GM19351 (cell line): ENCODE data around the gene RBM3.
A peak's percentile ranks its signal among the peaks of the same experiment; 100 is the strongest.

Source experiments
- ATAC-seq: cut with Tn5 transposase; IDR thresholded peaks from one replicate; pipeline ENCODE4 v1.9.1; 2021; ENCODE audit warnings: mild to moderate bottlenecking, moderate library complexity; ENCODE audit not compliant: unreplicated experiment

The RBM3 gene

DNA sequence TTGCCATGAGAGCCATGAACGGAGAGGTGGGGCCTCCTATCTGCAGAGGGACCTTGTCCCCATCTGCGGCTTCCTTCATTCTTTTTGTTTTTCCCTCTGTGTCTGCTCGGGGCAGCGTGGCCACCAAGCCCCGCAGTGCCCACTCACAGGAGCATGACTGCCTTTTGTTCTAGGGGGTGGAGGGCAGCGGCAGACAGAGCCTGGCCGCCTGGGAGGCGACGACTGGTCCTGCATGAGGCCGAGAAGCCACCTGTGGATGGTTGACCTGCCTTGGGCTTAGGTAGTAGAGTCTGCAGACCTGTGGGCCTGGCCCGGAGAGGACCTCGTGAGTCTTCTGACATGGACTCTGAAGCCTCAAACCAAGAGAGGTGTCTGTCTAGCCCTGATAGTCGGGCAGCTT lies 1.4 kb downstream of the RBM3 start:
- no peak for ATAC-seq

DNA sequence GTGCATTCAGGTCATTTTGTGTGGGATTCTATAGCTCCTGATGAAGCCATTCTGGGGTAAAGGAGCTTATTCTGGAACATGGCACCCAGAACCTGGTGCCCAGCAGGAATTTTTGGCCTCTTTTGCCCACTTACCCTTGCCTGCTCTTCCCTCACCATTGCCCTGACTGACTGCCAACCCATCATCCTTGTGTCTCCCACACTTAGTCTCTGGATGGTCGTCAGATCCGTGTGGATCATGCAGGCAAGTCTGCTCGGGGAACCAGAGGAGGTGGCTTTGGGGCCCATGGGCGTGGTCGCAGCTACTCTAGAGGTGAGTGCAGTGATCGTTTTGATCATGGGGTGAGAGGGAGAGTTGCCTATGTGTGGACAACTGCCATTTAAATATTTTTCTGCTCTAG lies 1.8 kb downstream of the RBM3 start:
- ATAC-seq, result no peak

- no peak for ATAC-seq
Measured at GRCh38 chrX:48578661-48579128, 4.4 kb downstream of the RBM3 start.

GRCh38 chrX:48579259-48579658 lies 5.0 kb downstream of the RBM3 start:
- no peak for ATAC-seq

DNA sequence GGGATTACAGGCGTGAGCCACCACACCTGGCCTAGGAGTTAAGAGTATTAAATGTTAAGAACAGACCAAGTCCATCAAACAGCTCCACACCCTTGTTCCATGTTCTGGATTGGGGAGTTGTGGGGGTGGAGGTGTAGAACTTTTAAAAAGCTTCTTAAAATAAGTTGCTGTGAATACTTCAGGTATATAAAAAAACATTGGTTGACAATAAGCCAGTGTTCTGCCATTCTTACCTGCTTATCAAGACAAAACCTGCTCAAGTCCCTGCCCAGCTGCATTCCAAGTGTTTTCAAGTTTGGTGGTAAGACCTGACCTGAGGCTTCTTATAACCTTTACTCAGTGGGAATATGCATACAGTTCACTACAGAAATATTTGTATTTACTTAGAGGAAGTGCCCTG lies 6.4 kb downstream of the RBM3 start:
- no peak for ATAC-seq

GRCh38 chrX:48584698-48585097 lies 10.4 kb downstream of the RBM3 start:
- no peak for ATAC-seq

- no peak for ATAC-seq
Measured at GRCh38 chrX:48589482-48590162, 15.3 kb downstream of the RBM3 start.

DNA sequence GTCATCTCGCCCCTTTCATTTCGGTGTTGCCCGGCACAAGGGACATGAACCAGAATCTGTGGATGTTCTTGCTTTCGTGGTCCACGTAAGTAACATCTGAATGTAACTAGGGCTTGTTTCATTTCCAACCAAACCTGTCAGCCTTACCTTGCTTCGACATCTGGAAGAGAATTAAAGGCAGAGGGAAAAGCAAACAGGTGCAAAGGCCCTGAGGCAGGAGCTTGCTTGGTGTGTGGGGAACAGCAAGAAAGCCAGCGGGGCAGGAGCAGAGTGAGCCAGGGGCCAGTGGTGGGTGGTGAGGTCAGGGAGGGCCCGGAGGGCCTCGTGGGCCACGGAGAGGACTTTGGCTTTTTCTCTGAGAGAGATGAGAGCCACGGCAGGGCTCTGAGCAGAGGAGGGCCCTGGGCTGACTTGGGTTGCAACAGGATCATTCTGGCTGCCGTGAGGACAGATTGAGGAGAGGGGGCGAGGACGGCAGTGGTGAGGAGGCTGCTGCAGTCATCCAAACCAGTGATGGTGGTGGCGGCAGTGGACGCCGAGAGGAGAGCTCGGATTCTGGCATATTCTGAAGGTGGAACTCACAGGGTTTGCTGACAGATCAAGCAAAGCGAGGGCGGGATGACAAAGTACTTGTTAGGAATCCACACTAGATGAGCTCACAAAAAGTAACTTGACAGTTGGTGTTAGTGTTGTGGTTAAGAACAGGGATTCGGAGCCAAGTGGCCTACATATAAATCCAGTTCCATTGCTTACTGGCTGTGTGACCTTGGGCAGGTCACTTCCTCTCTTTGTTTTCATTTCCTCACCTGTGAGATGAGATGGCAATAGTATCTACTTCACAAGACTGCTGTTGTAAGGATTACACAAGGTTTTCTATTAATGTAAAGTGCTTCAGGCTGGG lies 16.2 kb downstream of the RBM3 start:
- no peak for ATAC-seq

- no peak for ATAC-seq
Measured at GRCh38 chrX:48591255-48591791, 17.0 kb downstream of the RBM3 start.

DNA sequence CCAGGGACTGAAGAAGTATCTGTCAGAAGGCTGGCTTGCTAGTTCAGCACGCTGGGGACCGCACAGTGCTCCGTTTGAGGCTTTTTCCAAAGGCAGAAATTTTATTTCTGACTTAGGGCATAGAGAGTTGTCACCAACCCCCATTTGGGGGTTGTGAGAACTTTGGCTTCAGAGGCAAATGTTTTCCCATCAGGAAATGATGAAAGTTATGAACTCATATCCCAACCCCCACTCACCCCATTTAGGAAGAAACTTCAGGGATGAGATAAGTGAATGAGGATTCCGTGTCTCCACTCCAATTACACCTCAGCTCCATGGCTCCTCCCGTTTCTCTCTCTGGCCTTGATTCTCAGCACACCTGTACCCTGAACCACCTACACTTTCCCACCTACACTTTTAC lies 18.7 kb downstream of the RBM3 start:
- ATAC-seq, result no peak

DNA sequence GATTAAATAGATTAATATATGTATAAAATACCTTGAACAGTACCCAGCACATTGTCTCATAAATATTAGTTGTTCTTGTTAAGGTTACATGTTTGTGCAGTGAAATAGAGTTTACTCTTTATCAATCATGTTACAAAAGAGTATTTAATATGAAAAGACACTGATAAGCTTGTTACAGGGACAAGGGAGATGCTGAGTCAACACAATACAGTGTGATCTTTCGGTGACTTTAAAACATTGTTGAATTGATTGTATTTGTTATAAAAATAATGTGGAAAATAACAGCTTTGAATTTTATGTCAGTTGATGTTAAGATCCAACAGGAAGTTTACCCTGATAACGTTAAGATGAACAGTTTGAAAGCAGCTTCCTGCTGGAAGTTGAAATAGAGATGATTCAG lies 21.6 kb downstream of the RBM3 start:
- ATAC-seq, result no peak

DNA sequence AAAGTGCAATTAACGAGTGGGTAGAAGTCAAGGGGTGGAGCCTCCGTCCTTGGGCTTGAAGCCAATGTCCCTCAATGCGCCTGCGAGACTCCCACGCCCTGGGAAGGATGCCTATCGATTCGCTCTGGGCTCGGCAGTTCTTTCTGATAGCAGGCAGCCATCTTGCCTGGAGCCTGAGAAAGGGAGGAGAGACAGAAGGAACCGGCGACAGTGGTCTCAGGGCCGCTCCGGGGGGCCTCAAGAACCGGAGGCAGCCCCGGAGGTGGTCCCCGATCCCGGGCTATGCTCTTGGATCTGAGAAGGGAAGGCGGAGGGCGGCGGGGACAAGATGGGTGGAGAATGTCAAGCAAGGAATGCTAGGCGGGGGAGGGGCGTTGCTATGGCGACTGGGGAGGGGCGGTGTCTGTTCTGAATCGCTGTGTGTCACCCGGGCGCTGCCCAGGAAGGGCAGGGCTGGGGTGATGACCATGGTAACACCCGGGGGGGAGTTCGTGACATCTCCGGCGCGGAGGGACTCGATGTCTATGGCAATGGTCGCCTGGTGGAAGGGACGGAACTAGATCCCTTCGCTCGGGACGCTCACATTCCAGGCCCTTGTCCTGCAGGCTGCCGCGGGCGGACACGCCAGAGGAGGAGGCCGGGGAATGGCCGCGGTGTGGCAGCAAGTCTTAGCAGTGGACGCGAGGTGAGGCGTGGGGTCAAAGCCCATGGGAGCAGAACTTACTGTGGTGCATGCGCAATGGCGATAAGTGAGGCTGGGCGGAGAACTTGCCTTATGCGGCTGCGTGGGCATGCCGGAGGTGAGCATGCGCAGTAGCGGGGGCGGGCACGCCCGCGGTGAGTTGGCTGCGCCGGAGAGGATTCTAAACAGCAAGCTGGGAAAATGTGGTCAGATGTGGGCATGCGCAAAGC lies 23.3 kb downstream of the RBM3 start, which contains the start of gene WDR13:
Gene WDR13 (plus strand): TSS at position 140 of the 912 bp plus-strand sequence. CDS start 505 bp downstream, at position 645.
- peak; percentile 67 for ATAC-seq

DNA sequence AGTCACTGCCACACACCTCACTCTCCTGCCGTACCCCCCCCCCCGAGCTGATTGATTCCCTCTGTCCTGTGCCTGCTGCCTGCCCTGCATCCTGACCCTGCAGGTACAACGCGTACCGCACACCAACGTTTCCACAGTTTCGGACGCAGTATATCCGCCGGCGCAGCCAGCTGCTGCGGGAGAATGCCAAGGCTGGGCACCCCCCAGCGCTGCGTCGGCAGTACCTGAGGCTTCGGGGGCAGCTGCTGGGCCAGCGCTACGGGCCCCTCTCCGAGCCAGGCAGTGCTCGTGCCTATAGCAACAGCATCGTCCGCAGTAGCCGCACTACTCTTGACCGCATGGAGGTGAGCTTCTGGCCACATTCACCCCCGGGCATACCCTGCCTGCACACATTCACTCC lies 24.3 kb downstream of the RBM3 start:
- ATAC-seq, result no peak

- ATAC-seq, result no peak
Measured at GRCh38 chrX:48599341-48599740, 25.1 kb downstream of the RBM3 start.

- no peak for ATAC-seq
Measured at GRCh38 chrX:48600226-48600625, 25.9 kb downstream of the RBM3 start.

DNA sequence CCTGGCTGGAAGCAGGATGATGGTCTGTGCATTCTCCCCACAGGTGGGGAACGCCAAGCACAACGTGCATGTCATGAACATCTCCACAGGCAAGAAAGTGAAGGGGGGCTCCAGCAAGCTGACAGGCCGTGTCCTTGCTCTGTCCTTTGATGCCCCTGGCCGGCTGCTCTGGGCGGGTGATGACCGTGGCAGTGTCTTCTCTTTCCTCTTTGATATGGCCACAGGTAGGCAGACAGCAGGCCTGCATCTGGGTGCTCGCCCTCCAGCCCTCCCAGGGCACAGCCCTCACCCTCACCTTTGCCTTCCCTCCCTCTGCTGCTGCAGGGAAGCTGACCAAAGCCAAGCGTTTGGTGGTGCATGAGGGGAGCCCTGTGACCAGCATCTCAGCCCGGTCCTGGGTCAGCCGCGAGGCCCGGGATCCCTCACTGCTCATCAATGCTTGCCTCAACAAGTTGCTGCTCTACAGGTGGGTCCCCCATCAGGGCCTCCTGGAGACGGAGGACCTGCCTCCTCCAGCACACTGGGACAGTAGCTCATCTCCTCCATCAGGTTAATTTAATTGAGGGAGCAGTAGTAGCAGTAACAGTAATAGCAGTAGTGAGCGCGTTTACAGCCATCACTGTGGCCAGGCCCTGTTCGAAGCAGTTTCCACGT lies 27.6 kb downstream of the RBM3 start:
- no peak for ATAC-seq

DNA sequence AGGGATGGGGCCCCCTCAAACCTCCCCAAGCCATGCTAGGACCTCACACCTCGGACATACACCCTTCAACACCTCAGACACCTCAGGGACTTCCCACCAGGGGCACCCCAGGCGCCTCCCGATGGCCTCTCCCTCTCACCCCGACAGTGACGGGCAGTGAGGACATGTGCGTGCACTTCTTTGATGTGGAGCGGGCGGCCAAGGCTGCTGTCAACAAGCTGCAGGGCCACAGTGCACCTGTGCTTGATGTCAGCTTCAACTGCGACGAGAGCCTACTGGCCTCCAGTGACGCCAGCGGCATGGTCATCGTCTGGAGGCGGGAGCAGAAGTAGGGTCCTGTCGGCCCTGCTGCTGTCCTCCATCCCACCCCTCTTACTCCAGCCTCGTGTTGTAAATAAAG lies 30.4 kb downstream of the RBM3 start:
- ATAC-seq, result no peak

DNA sequence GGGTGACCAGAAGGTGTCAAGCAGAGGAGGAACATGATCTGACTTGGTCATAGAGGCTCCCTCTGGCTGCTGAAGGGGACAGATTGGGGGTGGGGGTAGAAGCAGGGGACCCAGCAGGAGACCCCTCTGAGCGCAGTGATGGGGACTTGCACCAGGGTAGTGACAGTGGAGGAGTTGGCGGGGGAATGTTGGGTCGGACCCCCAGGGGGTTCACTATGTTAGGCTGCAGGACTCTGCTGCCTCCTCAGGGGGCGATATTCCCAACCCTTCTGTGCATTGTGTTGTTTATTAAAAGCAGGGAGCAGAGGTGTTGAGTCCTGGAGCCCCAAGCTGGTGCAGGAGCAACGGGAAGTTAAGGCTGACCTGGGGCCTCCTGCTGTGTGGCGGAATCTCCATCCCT lies 31.8 kb downstream of the RBM3 start:
- no peak for ATAC-seq

DNA sequence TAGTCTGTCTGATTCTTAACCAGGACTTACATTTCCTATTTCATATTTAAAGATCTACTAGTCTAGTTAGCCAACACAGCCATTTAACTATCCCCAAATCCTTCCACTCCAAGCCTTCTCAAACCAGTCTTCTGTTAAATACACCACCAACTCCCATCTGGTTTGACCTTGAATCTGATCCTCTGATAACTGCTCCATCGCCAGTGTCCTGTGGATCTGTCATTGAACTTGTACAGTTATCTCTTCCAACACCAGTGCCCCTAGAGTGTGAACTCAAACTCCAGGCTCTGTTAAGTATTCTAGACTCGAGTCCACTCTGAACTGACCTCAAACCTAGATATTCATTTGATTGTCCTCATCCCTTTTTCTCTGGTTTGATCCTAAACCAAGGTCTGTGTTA lies 37.4 kb downstream of the RBM3 start:
- no peak for ATAC-seq

GRCh38 chrX:48613502-48614160 lies 39.3 kb downstream of the RBM3 start:
- ATAC-seq, result no peak
